Panc1 (cell line): ENCODE results near the gene KCNMB1.
A peak's percentile ranks its signal among the peaks of the same experiment; 100 is the strongest.

ENCODE experiments used
- SIN3A ChIP-seq: IDR thresholded peaks from 2 replicates; pipeline ENCODE4 v1.6.1; 2012; ENCODE audit warnings: low read depth, mild to moderate bottlenecking, low read length, moderate library complexity, borderline replicate concordance; ENCODE audit not compliant: insufficient read depth
- TF ChIP-seq, protein P1 (sequence below): fragments of 450-650 bp; IDR thresholded peaks from 2 replicates; pipeline ENCODE4 v1.5.1; 2017; ENCODE audit warnings: mild to moderate bottlenecking

DNA sequence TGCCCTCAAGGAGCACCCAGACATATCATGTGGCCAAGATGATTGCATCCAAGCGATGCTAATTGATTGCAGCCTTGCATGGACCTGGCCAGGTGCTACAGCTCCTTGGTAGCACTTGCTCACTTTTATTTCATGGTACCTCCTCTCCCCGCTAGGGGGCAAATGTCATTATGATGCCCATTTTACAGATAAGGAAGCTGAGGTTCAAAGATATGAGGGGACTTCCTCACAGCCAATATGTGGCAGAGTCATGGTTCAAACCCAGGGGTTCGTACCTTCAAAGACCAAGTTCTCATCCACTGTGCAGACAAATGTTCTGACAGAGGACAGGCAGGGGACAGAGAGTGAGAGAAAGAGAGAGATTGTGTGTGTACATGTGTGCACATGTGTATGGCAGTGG lies 21.9 kb upstream of the KCNMB1 start:
- TF ChIP-seq, protein P1, sequence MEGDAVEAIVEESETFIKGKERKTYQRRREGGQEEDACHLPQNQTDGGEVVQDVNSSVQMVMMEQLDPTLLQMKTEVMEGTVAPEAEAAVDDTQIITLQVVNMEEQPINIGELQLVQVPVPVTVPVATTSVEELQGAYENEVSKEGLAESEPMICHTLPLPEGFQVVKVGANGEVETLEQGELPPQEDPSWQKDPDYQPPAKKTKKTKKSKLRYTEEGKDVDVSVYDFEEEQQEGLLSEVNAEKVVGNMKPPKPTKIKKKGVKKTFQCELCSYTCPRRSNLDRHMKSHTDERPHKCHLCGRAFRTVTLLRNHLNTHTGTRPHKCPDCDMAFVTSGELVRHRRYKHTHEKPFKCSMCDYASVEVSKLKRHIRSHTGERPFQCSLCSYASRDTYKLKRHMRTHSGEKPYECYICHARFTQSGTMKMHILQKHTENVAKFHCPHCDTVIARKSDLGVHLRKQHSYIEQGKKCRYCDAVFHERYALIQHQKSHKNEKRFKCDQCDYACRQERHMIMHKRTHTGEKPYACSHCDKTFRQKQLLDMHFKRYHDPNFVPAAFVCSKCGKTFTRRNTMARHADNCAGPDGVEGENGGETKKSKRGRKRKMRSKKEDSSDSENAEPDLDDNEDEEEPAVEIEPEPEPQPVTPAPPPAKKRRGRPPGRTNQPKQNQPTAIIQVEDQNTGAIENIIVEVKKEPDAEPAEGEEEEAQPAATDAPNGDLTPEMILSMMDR, result peak; percentile 63
- no peak for TF ChIP-seq SIN3A
